ENCODE measurements around the gene SYT17. TPM values are rescaled to one million over a fixed set of nuclear protein-coding genes. Genes with fewer than 3 reads are reported as not detected.

SYT17 gene
- total and polyA plus RNA-seq, 2 experiments from 2014 or later: not detected

- H3K27me3 ChIP-seq (replicated peaks; ENCODE audit: insufficient read depth): no peaks in the 10 kb centered on the region
- no peaks in the 10 kb centered on the region for H3K9me2 ChIP-seq (ENCODE audit: insufficient read depth)
- in situ Hi-C loops (cut with MboI): no loop called here
- no peaks in the 10 kb centered on the region for H3K4me1 ChIP-seq (ENCODE audit: insufficient read depth)
- no peaks in the 10 kb centered on the region for H3K36me3 ChIP-seq (ENCODE audit: low read depth)
- H3K27ac ChIP-seq: no peak overlapping the region
- H4K20me1 ChIP-seq (ENCODE audit: insufficient read depth): no peaks in the 10 kb centered on the region; the same call in 1 of the 2 replicates
- DNase-seq: no peak
- H3K4me2 ChIP-seq (ENCODE audit: unreplicated experiment): no peak overlapping the region
- H3K79me2 ChIP-seq (ENCODE audit: insufficient read depth): no peaks in the 10 kb centered on the region
- no peaks in the 10 kb centered on the region for H3F3A ChIP-seq (ENCODE audit: insufficient read depth)
- no peaks in the 10 kb centered on the region for H3K9me3 ChIP-seq (ENCODE audit: low read depth)
- no peak overlapping the region for H3K4me3 ChIP-seq
- 45 to 57% methylated on average over 3 of the region's 3 CpGs for WGBS, 2 experiments (ENCODE audit: low coverage in 1 of 2, low lambda C conversion rate in 2 of 2, missing lambda C conversion rate in 2 of 2)
- no peak overlapping the region for H2AFZ ChIP-seq
- TF ChIP-seq EZH2phosphoT487 (IDR thresholded peaks at IDR 0.05; ENCODE audit: insufficient read depth, low read depth): no peak
- no peak for TF ChIP-seq EZH2 (IDR thresholded peaks at IDR 0.05; ENCODE audit: insufficient read depth, poor library complexity, severe bottlenecking)
- H3K9ac ChIP-seq: no peak overlapping the region
Observed at GRCh38 chr16:19228575-19228974, 60.5 kb downstream of the SYT17 start.

GRCh38 chr16:19230575-19230974 lies 62.5 kb downstream of the SYT17 start:
- no peaks in the 10 kb centered on the region for H3K27me3 ChIP-seq (replicated peaks; ENCODE audit: insufficient read depth)
- no peak for TF ChIP-seq EZH2 (IDR thresholded peaks at IDR 0.05; ENCODE audit: insufficient read depth, poor library complexity, severe bottlenecking)
- no peak for TF ChIP-seq EZH2phosphoT487 (IDR thresholded peaks at IDR 0.05; ENCODE audit: insufficient read depth, low read depth)
- DNase-seq: no peak
- 54 to 60% methylated on average over 3 of the region's 3 CpGs for WGBS, 2 experiments (ENCODE audit: low coverage in 1 of 2, low lambda C conversion rate in 2 of 2, missing lambda C conversion rate in 2 of 2)
- H3K4me2 ChIP-seq (ENCODE audit: unreplicated experiment): no peak overlapping the region
- no peaks in the 10 kb centered on the region for H3F3A ChIP-seq (ENCODE audit: insufficient read depth)
- H3K9ac ChIP-seq: no peak overlapping the region
- H3K36me3 ChIP-seq (ENCODE audit: low read depth): no peaks in the 10 kb centered on the region
- H3K27ac ChIP-seq: no peak overlapping the region
- H3K4me1 ChIP-seq (ENCODE audit: insufficient read depth): no peaks in the 10 kb centered on the region
- in situ Hi-C loops (cut with MboI): no loop called here
- no peak overlapping the region for H2AFZ ChIP-seq
- no peaks in the 10 kb centered on the region for H4K20me1 ChIP-seq (ENCODE audit: insufficient read depth)
- H3K9me2 ChIP-seq (ENCODE audit: insufficient read depth): no peaks in the 10 kb centered on the region
- no peaks in the 10 kb centered on the region for H3K9me3 ChIP-seq (ENCODE audit: low read depth)
- no peaks in the 10 kb centered on the region for H3K79me2 ChIP-seq (ENCODE audit: insufficient read depth)
- H3K4me3 ChIP-seq: no peak overlapping the region

- Histone ChIP-seq H3K4me3 (no peak overlapping the region), H3K9me2 (ENCODE audit: insufficient read depth) (no peaks in the 10 kb centered on the region), H3K9ac (no peak overlapping the region), H3K27me3 (replicated peaks; ENCODE audit: insufficient read depth) (no peaks in the 10 kb centered on the region), H2AFZ (no peak overlapping the region), H3K79me2 (ENCODE audit: insufficient read depth) (no peaks in the 10 kb centered on the region), H3F3A (ENCODE audit: insufficient read depth) (no peaks in the 10 kb centered on the region), H3K4me2 (ENCODE audit: unreplicated experiment) (no peak overlapping the region), H4K20me1 (ENCODE audit: insufficient read depth) (no peaks in the 10 kb centered on the region), H3K27ac (no peak overlapping the region), H3K4me1 (ENCODE audit: insufficient read depth) (no peaks in the 10 kb centered on the region), H3K36me3 (ENCODE audit: low read depth) (no peaks in the 10 kb centered on the region), H3K9me3 (ENCODE audit: low read depth) (no peaks in the 10 kb centered on the region)
- 29 to 30% methylated on average over 8 of the region's 8 CpGs for WGBS, 2 experiments (ENCODE audit: low coverage in 1 of 2, low lambda C conversion rate in 2 of 2, missing lambda C conversion rate in 2 of 2)
- TF ChIP-seq EZH2 (IDR thresholded peaks at IDR 0.05; ENCODE audit: insufficient read depth, poor library complexity, severe bottlenecking) (no peak), EZH2phosphoT487 (IDR thresholded peaks at IDR 0.05; ENCODE audit: insufficient read depth, low read depth) (no peak)
- no peak for DNase-seq
- in situ Hi-C loops (cut with MboI): no loop called here
Observed at GRCh38 chr16:19231881-19232280, 63.8 kb downstream of the SYT17 start.

- Histone ChIP-seq H3K27ac (no peak overlapping the region), H3K4me2 (ENCODE audit: unreplicated experiment) (no peak overlapping the region), H3K79me2 (ENCODE audit: insufficient read depth) (no peaks in the 10 kb centered on the region), H3K36me3 (ENCODE audit: low read depth) (no peaks in the 10 kb centered on the region), H3K9ac (no peak overlapping the region), H3K4me1 (ENCODE audit: insufficient read depth) (no peaks in the 10 kb centered on the region), H3K27me3 (replicated peaks; ENCODE audit: insufficient read depth) (no peaks in the 10 kb centered on the region), H4K20me1 (ENCODE audit: insufficient read depth) (no peaks in the 10 kb centered on the region), H3K9me2 (ENCODE audit: insufficient read depth) (no peaks in the 10 kb centered on the region), H3K9me3 (ENCODE audit: low read depth) (no peaks in the 10 kb centered on the region), H2AFZ (no peak overlapping the region), H3K4me3 (no peak overlapping the region), H3F3A (ENCODE audit: insufficient read depth) (no peaks in the 10 kb centered on the region)
- no peak for DNase-seq
- WGBS, 2 experiments (ENCODE audit: low coverage in 1 of 2, low lambda C conversion rate in 2 of 2, missing lambda C conversion rate in 2 of 2): 21 to 30% methylated on average over 5 of the region's 5 CpGs
- in situ Hi-C loops (cut with MboI): no loop called here
- TF ChIP-seq EZH2phosphoT487 (IDR thresholded peaks at IDR 0.05; ENCODE audit: insufficient read depth, low read depth) (no peak), EZH2 (IDR thresholded peaks at IDR 0.05; ENCODE audit: insufficient read depth, poor library complexity, severe bottlenecking) (no peak)
Observed at GRCh38 chr16:19232988-19233387, 64.9 kb downstream of the SYT17 start.

- Histone ChIP-seq H3K27ac (no peak overlapping the region), H4K20me1 (ENCODE audit: insufficient read depth) (no peaks in the 10 kb centered on the region), H3F3A (ENCODE audit: insufficient read depth) (no peaks in the 10 kb centered on the region), H3K36me3 (ENCODE audit: low read depth) (no peaks in the 10 kb centered on the region), H3K4me1 (ENCODE audit: insufficient read depth) (no peaks in the 10 kb centered on the region), H2AFZ (no peak overlapping the region), H3K4me3 (no peak overlapping the region), H3K9me3 (ENCODE audit: low read depth) (no peaks in the 10 kb centered on the region), H3K79me2 (ENCODE audit: insufficient read depth) (no peaks in the 10 kb centered on the region), H3K9me2 (ENCODE audit: insufficient read depth) (no peaks in the 10 kb centered on the region), H3K9ac (no peak overlapping the region), H3K27me3 (replicated peaks; ENCODE audit: insufficient read depth) (no peaks in the 10 kb centered on the region), H3K4me2 (ENCODE audit: unreplicated experiment) (no peak overlapping the region)
- 22 to 29% methylated on average over 4 of the region's 4 CpGs for WGBS, 2 experiments (ENCODE audit: low coverage in 1 of 2, low lambda C conversion rate in 2 of 2, missing lambda C conversion rate in 2 of 2)
- no peak for DNase-seq
- in situ Hi-C loops (cut with MboI): no loop called here
- no peak for TF ChIP-seq EZH2phosphoT487 (IDR thresholded peaks at IDR 0.05; ENCODE audit: insufficient read depth, low read depth)
- TF ChIP-seq EZH2 (IDR thresholded peaks at IDR 0.05; ENCODE audit: insufficient read depth, poor library complexity, severe bottlenecking): no peak
Observed at GRCh38 chr16:19235478-19235877, 67.4 kb downstream of the SYT17 start.
